ENCODE measurements around the gene TMEM163. TPM values are rescaled to one million over a fixed set of nuclear protein-coding genes. Genes with fewer than 3 reads are reported as not detected.

TMEM163 gene
- total RNA-seq, 6 experiments from 2014 or later: 0.06 to 0.20 (median 0.07) TPM; not detected in 3

GRCh38 chr2:134716721-134717243 is 2.0 kb downstream of the TMEM163 start:
- intact Hi-C loops (cut with DNase I): no loop called here
- no peak overlapping the region for H3K4me3 ChIP-seq
- peaks cover 0 to 10% (median 0%) of the 10 kb centered on the region in 4 donors for H3K4me1 ChIP-seq
- H3K36me3 ChIP-seq: no peaks in the 10 kb centered on the region
- peaks cover 0 to 12% of the 10 kb centered on the region in 2 donors for H3K27me3 ChIP-seq
- H3K9me3 ChIP-seq: no peaks in the 10 kb centered on the region
- ATAC-seq: no peak
- 56% methylated on average over 8 of the region's 8 CpGs for WGBS (ENCODE audit: insufficient coverage, low coverage, low lambda C conversion rate, missing lambda C conversion rate)
- no peak overlapping the region for H3K27ac ChIP-seq
- no peak for DNase-seq
- no peak for TF ChIP-seq POLR2A (IDR thresholded peaks at IDR 0.05)
- no peak for TF ChIP-seq CTCF (IDR thresholded peaks at IDR 0.05)

- WGBS (ENCODE audit: insufficient coverage, low coverage, low lambda C conversion rate, missing lambda C conversion rate): 38% methylated on average over 3 of the region's 4 CpGs
- peaks cover 0 to 10% (median 0%) of the 10 kb centered on the region in 4 donors for H3K4me1 ChIP-seq
- no peak for ATAC-seq
- no peak overlapping the region for H3K27ac ChIP-seq
- no peaks in the 10 kb centered on the region for H3K9me3 ChIP-seq
- H3K27me3 ChIP-seq: peaks cover 0 to 12% of the 10 kb centered on the region in 2 donors
- H3K36me3 ChIP-seq: no peaks in the 10 kb centered on the region
- DNase-seq: no peak
- TF ChIP-seq POLR2A (IDR thresholded peaks at IDR 0.05) (no peak), CTCF (IDR thresholded peaks at IDR 0.05) (no peak)
- H3K4me3 ChIP-seq: no peak overlapping the region
- intact Hi-C loops (cut with DNase I): no loop called here
Measured at GRCh38 chr2:134715932-134716643, 2.7 kb downstream of the TMEM163 start.

- Histone ChIP-seq H3K36me3 (no peaks in the 10 kb centered on the region), H3K27ac (no peak overlapping the region), H3K4me3 (no peak overlapping the region), H3K9me3 (no peaks in the 10 kb centered on the region), H3K27me3 (peaks cover 0 to 12% of the 10 kb centered on the region in 2 donors), H3K4me1 (peaks cover 0 to 10% (median 0%) of the 10 kb centered on the region in 4 donors)
- no peak for ATAC-seq
- WGBS (ENCODE audit: insufficient coverage, low coverage, low lambda C conversion rate, missing lambda C conversion rate): 58% methylated on average over 2 of the region's 2 CpGs
- TF ChIP-seq CTCF (IDR thresholded peaks at IDR 0.05): no peak
- TF ChIP-seq POLR2A (IDR thresholded peaks at IDR 0.05): no peak
- no peak for DNase-seq
- intact Hi-C loops (cut with DNase I): no loop called here
Measured at GRCh38 chr2:134714228-134714627, 4.6 kb downstream of the TMEM163 start.

GRCh38 chr2:134713606-134714005 is 5.2 kb downstream of the TMEM163 start:
- no peak for DNase-seq
- TF ChIP-seq POLR2A (IDR thresholded peaks at IDR 0.05) (no peak), CTCF (IDR thresholded peaks at IDR 0.05) (no peak)

More at GRCh38 chr2:134713606-134714005, 5.2 kb downstream of the TMEM163 start:
- Histone ChIP-seq H3K36me3 (no peaks in the 10 kb centered on the region), H3K4me3 (no peak overlapping the region), H3K9me3 (no peaks in the 10 kb centered on the region), H3K27me3 (peaks cover 0 to 12% of the 10 kb centered on the region in 2 donors), H3K27ac (no peak overlapping the region), H3K4me1 (peaks cover 0 to 10% (median 0%) of the 10 kb centered on the region in 4 donors)
- intact Hi-C loops (cut with DNase I): no loop called here
- WGBS (ENCODE audit: insufficient coverage, low coverage, low lambda C conversion rate, missing lambda C conversion rate): 80% methylated on average over 1 of the region's 1 CpG
- ATAC-seq: no peak
